ENCODE data around the gene CCL14.

CCL14 gene

DNA sequence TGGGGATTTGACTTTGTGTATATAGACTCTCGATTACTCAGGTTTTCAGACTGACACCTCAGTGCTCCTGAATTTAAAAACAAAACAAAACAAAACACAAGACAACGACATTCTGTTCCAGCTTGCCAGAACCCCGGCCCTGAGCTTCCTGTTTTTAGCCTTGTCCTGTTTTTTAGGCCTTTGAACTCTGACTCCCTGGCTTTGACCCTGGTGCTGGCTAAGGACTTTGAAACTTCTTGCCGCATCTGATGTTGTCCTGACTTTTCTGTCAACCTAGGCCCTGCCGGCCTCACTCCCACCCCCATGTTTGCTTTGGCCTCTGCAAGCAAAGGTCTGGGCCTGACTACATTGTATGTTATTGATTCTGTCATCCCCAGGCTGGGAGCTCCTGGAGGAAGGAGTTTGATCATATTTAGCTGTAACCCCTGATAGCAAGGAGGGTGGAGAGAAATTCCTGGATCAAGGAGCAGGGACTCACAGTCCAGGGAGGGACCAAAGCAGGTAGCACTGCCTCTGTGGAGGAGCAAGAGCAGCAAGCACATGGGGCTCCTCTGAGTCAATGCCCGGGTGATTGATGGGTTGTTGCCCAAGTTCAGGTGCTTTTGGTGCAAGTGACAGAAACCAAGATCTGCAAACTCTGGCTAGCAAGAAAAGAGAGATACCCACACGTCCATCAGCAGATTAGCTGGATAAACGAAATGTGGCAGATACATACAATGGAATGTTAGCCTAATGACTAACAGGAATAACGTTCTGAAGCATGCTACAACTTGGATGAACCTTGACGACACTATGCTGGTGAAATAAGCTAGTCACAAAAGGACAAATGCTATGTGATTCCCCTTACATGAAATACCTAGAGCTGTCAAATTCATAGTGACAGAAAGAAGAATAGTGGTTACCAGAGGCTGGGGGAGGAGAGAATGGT, 12.9 kb downstream of the CCL14 start:
- H3K4me3 Mint-ChIP-seq = no peak overlapping the region
- peaks cover 10% of the 10 kb centered on the region for H3K4me1 Mint-ChIP-seq
- no peaks in the 10 kb centered on the region for H3K9me3 Mint-ChIP-seq
- no peak for DNase-seq
- H3K27ac Mint-ChIP-seq = no peak overlapping the region
- ATAC-seq = no peak
- H3K27me3 Mint-ChIP-seq = peaks cover 8% of the 10 kb centered on the region

DNA sequence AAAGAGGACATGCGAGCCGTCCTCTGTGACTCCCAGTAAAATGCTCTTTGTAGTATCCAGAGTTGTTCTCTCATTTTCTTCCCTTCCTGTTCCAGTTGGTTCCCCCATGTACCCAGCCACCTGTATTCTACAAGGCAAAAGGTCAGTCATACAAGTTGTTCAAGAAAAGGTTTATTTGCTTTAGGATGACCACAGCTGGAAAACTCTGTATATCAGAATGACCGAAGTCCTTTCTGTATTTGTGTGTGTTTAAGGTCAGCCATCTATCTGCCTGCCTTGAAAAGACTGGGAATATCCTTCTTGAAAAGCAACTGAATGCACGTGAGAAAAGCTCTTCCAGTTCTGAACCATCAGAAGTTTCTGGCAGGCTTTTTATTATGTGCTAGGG, 13.6 kb downstream of the CCL14 start:
- DNase-seq = no peak
- peak overlapping the region in 1 of 2 donors; percentile 38 for H3K27ac Mint-ChIP-seq
- peaks cover 4% of the 10 kb centered on the region for H3K27me3 Mint-ChIP-seq
- no peak for ATAC-seq
- H3K4me3 Mint-ChIP-seq = no peak overlapping the region
- peaks cover 10% of the 10 kb centered on the region for H3K4me1 Mint-ChIP-seq
- H3K9me3 Mint-ChIP-seq = no peaks in the 10 kb centered on the region

DNA sequence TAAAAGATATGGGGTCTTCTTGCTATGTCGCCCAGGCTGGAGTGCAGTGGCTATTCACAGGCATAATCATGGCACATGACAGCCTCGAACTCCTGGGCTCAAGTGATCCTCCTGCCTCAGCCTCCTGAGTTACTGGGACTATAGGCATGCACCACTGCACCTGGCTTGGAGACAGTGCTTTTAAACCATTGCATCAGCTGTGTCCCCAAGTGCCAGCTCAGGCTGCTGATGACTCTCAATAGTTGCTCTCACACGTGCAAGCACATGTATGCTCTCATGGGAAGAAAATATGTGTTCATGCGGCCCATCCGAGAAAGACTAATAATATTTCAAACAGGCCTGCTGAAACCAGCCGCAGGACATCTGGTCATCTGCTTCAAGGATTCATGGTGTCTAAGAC, 14.0 kb downstream of the CCL14 start:
- Mint-ChIP-seq H3K4me3 (no peak overlapping the region), H3K27me3 (peaks cover under 1% of the 10 kb centered on the region), H3K9me3 (no peaks in the 10 kb centered on the region), H3K4me1 (peaks cover 10% of the 10 kb centered on the region), H3K27ac (no peak overlapping the region)
- DNase-seq = no peak
- ATAC-seq = no peak

DNA sequence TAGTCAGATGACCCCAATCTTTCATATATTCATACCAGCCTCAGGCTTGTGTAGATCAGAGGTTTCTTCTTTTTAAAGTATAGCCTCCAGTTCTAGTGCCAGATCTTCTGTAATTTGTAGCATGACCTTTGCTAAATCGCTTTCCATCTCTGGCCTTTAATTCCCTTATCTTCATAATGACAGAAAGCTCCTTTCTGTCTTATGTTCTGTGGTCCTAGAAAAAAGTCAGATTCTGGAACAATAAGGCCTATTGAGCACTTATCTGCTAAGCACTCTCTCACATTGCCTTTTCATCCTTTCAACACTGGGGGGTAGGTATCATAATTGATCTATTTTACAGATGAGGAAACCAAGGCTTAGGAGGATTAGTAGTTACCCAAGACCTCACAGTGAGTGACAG, 14.5 kb downstream of the CCL14 start:
- peaks cover 10% of the 10 kb centered on the region for H3K4me1 Mint-ChIP-seq
- ATAC-seq (no peak), DNase-seq (no peak)
- H3K27me3 Mint-ChIP-seq = no peaks in the 10 kb centered on the region
- H3K9me3 Mint-ChIP-seq = no peaks in the 10 kb centered on the region
- H3K27ac Mint-ChIP-seq = no peak overlapping the region
- no peak overlapping the region for H3K4me3 Mint-ChIP-seq

DNA sequence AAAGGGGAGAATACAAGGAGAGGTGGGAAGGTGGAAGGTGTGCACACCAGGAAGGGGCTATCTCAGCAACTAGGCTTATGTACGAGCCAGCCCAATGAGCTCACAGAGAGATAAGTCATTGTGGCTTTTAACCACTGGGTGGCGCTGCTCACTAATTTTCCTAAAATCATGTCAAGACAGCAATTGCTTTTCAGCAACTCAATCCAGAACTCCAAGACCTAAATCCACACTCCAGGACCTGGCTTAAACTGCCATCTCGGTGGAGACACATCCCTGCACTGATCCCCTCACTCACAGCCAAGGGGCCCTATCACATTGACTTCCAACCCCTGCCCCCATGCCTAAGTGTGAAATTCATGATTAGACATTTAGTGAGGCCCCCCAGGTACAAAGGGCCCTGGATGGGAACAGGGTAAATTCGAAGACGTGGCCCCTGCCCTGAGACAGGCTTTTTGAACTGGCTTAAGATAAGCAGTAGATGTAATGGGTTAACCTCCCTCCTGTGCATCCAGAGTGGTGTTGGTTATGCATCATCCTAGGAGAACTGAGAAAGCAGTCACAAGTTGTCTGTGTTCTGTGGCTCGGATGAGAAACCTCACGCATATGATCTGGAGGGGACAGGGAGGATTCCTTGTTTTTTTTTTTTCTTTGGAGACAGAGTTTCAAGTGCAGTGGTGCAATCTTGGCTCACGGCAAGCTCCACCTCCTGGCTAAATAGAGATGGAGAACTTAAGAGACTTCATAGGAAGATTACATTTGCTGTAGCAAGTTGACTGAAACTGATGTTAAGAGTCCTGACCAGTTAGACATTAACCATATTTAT, 16.8 kb downstream of the CCL14 start:
- DNase-seq = peak; percentile 62 to 63
- peaks cover 10% of the 10 kb centered on the region for H3K4me1 Mint-ChIP-seq
- peak; percentile 56 for ATAC-seq
- no peaks in the 10 kb centered on the region for H3K27me3 Mint-ChIP-seq
- H3K27ac Mint-ChIP-seq = no peak overlapping the region
- H3K4me3 Mint-ChIP-seq = no peak overlapping the region
- no peaks in the 10 kb centered on the region for H3K9me3 Mint-ChIP-seq

DNA sequence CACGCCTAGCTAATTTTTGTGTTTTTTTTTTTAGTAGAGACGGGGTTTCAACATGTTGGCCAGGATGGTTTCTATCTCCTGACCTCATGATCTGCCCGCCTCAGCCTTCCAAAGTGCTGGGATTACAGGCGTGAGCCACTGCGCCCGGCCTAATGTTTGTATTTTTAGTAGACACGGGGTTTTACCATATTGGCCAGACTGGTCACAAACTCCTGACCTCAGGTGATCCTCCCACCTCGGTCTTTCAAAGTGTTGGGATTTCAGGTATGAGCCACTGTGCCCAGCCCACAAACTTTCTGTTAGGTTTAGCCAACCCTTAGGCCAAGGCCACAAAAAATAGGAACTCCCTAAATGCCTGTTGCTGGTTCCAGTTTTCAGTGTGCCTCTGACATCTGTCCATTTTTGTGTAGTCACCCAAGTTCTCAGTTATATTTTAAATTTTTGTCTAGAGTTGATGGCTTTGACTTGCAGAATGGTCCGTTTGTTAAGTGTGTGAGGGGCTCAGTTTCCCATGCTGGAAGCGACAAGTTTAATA, 17.9 kb downstream of the CCL14 start:
- H3K4me3 Mint-ChIP-seq = no peak overlapping the region
- H3K27ac Mint-ChIP-seq = no peak overlapping the region
- DNase-seq = no peak
- H3K27me3 Mint-ChIP-seq = no peaks in the 10 kb centered on the region
- ATAC-seq = no peak
- H3K9me3 Mint-ChIP-seq = no peaks in the 10 kb centered on the region
- H3K4me1 Mint-ChIP-seq = peaks cover 10% of the 10 kb centered on the region

DNA sequence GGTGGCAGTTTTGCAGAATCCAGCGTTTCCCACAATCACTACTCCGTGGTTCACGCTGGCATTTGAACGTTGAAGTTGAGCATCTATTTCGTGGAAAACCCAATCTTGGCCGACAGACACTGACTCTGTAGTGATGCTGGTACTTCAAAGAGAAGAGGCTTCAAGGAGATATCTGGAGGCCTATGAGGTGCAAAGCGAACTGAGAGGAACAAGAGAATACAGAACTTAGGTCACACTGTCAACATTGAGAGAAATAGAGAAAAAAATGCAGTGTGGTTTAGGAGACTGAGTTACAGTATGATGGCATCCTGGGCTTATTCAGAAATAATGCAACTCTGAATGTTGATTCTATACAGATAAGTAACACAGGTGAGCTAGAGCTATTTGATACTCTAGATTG, 21.3 kb downstream of the CCL14 start:
- no peaks in the 10 kb centered on the region for H3K27me3 Mint-ChIP-seq
- no peaks in the 10 kb centered on the region for H3K9me3 Mint-ChIP-seq
- no peak overlapping the region for H3K4me3 Mint-ChIP-seq
- H3K27ac Mint-ChIP-seq = no peak overlapping the region
- peaks cover 10% of the 10 kb centered on the region for H3K4me1 Mint-ChIP-seq
- DNase-seq = no peak
- ATAC-seq = no peak

DNA sequence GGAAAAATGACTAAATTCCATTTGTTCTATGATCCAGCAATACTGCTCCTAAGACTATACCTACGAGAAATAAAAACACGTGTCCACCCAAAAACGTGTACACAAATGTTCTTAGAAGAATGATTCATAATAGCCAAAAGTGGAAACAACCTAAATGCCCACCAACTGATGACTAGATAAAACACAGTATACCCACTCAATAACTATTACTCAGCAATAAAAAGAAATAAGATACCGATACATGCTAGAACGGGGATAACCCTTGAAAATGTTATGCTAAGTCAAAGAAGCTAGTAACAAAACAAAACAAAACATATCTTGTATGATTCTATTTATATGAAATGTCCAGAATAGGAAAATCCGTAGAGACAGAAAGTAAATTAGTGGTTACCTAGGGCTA, 22.9 kb downstream of the CCL14 start:
- Mint-ChIP-seq H3K27ac (no peak overlapping the region), H3K4me1 (no peaks in the 10 kb centered on the region), H3K27me3 (no peaks in the 10 kb centered on the region), H3K9me3 (no peaks in the 10 kb centered on the region), H3K4me3 (no peak overlapping the region)
- ATAC-seq (no peak), DNase-seq (no peak)

DNA sequence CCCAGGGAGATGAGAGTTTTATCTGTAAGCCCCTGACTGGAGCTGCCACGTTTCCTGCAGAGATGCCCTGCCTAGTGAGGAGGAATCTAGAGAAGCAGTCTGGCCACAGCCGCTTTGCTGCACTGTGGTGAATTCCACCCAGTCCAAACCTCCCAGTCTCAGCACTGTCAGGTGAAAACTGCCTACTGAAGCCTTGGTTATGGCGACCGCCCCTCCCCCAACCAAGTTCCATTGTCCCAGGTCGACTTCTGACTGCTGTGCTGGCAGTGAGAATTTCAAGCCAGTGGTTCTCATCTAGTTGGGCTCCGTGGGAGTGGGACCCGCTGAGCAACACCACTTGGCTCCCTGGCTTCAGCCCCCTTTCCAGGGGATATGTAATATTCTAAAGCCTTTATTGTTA, 32.8 kb downstream of the CCL14 start:
- no peaks in the 10 kb centered on the region for H3K4me1 Mint-ChIP-seq
- no peak overlapping the region for H3K27ac Mint-ChIP-seq
- no peak for ATAC-seq
- H3K27me3 Mint-ChIP-seq = peaks cover 11% of the 10 kb centered on the region
- H3K4me3 Mint-ChIP-seq = no peak overlapping the region
- no peaks in the 10 kb centered on the region for H3K9me3 Mint-ChIP-seq
- no peak for DNase-seq

DNA sequence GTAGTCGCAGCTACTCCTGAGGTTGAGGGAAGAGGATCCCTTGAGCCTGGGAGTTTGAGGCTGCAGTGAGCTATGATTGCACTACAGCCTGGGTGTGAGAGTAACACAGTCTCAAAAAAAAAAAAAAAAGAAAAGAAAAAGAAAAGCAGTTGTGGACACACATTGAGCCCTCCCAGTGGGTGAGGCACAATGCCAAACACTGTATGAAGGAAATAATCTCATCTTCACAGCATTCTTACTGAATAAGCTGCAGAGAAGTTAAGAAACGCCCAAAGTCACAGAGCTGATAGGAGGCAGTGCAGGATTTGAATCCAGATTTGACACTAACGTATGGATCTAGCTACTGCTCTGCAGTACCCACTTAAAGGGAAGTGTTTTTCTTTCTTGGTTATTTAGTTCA, 37.1 kb downstream of the CCL14 start:
- Mint-ChIP-seq H3K4me1 (no peaks in the 10 kb centered on the region), H3K4me3 (no peak overlapping the region), H3K9me3 (no peaks in the 10 kb centered on the region), H3K27me3 (no peaks in the 10 kb centered on the region), H3K27ac (no peak overlapping the region)
- ATAC-seq (no peak), DNase-seq (no peak)

DNA sequence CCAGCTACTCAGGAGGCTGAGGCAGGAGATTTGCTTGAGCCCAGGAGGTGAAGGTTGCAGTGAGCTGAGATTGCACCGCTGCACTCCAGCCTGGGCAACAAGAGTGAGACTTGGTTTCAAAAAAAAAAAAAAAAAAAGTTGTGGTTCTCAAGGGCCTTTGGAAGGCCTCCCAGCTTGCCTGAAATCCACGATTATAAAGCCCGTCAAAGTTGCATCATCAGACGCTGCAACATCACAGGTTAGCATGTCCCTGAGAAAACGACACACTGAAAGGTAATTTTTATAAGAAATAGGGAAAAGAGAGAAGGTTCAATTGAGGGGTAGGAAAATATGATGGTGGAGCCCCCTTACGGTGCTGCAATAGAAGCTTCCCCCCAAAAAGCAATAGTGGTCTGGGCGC, 38.4 kb downstream of the CCL14 start:
- DNase-seq = no peak
- Mint-ChIP-seq H3K9me3 (no peaks in the 10 kb centered on the region), H3K4me3 (no peak overlapping the region), H3K4me1 (no peaks in the 10 kb centered on the region), H3K27ac (peak overlapping the region in 1 of 2 donors; percentile 27), H3K27me3 (no peaks in the 10 kb centered on the region)
- ATAC-seq = no peak

DNA sequence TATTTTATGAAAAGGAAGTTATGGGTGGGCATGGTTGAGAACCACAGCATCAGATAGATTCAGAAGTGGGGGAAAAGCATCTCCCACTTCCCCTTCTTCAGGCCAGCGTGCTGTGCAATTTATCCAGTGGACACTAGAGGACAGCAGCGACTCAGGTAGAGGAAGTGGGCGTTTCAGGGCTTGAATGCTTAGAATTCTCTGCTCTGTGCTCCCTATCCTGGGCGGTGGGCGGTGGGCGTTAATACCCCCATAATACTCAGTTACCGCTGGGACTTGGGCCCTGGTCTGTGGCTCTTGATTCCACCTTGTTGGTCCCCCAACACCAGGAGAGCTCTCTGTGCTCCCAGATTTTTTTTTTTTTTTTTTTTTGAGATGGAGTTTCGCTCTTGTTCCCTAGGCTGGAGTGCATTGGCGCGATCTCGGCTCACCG, 39.4 kb downstream of the CCL14 start:
- Mint-ChIP-seq H3K4me3 (peak overlapping the region in 1 of 2 donors; percentile 26), H3K27ac (no peak overlapping the region), H3K9me3 (no peaks in the 10 kb centered on the region), H3K4me1 (no peaks in the 10 kb centered on the region), H3K27me3 (no peaks in the 10 kb centered on the region)
- ATAC-seq (peak; percentile 77), DNase-seq (peak; percentile 36 to 49)

DNA sequence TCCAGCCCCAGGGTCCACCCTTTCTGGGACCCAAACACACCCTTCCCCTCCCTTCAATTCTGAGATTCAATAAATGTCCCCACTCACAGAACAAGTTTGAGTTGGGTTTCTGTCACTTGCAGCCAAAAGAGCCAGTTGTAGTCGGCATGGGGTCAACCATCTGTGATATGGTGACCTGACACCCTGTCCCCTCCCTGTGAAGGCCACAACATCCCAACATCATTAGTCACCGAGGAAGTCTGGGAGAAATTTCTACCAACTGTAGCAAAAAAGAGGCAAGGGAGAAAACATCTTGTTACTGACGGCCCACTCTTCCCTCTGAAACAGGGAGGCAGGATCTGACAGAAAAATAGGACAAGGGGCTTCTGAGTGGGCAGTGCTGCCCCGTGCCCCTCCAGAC, 42.4 kb downstream of the CCL14 start:
- Mint-ChIP-seq H3K27me3 (no peaks in the 10 kb centered on the region), H3K27ac (no peak overlapping the region), H3K9me3 (no peaks in the 10 kb centered on the region), H3K4me3 (no peak overlapping the region), H3K4me1 (no peaks in the 10 kb centered on the region)
- ATAC-seq = no peak
- DNase-seq = no peak

DNA sequence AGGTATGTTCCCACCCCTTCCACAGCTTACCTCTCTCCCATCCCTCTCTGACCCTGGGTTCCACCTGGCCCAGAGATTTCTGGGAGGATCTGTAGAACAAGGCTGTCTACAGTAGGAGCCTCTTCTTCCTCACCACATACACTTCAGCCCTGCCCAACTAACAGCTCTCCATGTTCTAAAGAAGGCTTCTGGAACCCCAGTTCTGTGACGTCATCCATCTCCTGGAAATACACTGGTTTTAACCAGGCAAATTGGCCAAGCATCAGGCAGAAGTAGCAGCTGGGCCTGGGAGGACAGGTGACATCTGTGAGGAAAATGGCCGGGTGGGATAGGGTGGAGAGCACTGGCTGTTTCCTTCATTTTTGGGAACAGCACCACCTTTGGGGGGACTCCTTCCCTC, 43.0 kb downstream of the CCL14 start, which contains the start of gene LYZL6:
Gene LYZL6 (minus strand): TSS at position 177 of the 400 bp plus-strand sequence. CDS start 4,357 bp downstream, outside the sequence.
- peak within 1 kb of the TSS in 1 of 2 donors; percentile 19 for H3K27ac Mint-ChIP-seq
- no peak within 1 kb of the TSS for H3K4me3 Mint-ChIP-seq
- H3K9me3 Mint-ChIP-seq = no peaks in the 10 kb centered on the region
- H3K27me3 Mint-ChIP-seq = no peaks in the 10 kb centered on the region
- DNase-seq (no peak), ATAC-seq (no peak)
- no peaks in the 10 kb centered on the region for H3K4me1 Mint-ChIP-seq

DNA sequence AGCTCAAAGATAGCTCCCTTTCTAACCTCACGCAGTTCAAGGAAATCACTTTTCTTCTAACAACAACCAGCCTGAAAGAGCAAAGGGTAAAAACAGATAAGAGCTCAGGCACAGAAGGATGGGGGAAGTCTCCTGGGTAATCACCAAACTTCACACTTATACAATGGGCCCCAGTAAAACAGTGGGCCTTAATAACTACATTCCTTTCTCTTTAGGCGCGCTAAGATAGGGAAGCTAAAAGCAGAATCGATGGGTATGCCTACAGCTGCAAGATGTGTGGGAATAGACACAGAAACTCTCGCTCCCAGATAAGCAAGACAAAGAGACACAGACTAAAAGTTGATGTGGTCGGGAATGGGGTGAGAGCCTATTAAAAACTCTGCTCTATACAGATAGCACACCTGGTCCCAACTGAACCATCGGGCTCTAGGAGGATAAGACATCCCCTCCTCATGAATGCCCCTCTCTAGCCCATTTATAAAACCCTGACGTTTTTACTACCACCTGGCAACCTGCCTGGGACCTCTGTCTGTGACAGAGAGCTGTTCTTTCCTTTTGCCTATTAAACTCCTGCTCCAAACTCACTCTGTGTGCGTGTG, 43.8 kb downstream of the CCL14 start:
- H3K27ac Mint-ChIP-seq = peak overlapping the region in 1 of 2 donors; percentile 19
- no peak for ATAC-seq
- no peak for DNase-seq
- H3K9me3 Mint-ChIP-seq = no peaks in the 10 kb centered on the region
- H3K4me3 Mint-ChIP-seq = no peak overlapping the region
- H3K4me1 Mint-ChIP-seq = no peaks in the 10 kb centered on the region
- H3K27me3 Mint-ChIP-seq = no peaks in the 10 kb centered on the region

Data from stimulated activated naive CD8-positive, alpha-beta T cell treated with anti-CD3 and anti-CD28 coated beads, Interleukin-15, amount 100 ng/mL, for 72 hours (primary cell).